Stimulated activated CD8-positive, alpha-beta memory T cell treated with anti-CD3 and anti-CD28 coated beads, Interleukin-7, amount 100 ng/mL, for 48 hours (primary cell): ENCODE results near the gene MAGI2.

Experiments
- DNase-seq, 2 donors: peaks; one replicate each; pipeline ENCODE4 v3.0.0-alpha.2; 2020; ENCODE audit warnings: low read depth in 1 of 2; ENCODE audit errors: extremely low read depth in 1 of 2

The MAGI2 gene

GRCh38 chr7:78215199-78215598, 1238.3 kb downstream of the MAGI2 start:
- DNase-seq = no peak

DNA sequence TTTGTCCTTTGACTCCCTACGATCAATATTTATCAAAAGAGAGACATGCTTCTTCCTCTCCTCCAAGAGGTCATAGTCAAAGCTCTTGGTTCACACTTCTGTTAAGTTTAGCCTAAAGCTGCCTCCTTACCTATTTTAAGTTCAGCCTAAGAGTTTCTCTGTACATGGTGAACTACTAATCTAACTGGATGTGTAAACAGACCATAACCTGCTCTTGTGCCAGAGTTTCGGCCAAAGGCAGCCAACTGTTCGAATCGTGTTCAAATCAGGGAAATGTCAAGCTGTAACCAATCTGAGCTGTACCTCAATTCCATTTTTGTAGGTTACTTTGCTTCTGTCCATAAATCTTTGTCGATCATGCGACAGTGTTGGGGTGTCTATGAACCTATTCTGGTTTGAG, 1240.1 kb downstream of the MAGI2 start:
- DNase-seq = no peak

- DNase-seq = no peak
Observed at GRCh38 chr7:78212476-78213060, 1240.9 kb downstream of the MAGI2 start.

DNA sequence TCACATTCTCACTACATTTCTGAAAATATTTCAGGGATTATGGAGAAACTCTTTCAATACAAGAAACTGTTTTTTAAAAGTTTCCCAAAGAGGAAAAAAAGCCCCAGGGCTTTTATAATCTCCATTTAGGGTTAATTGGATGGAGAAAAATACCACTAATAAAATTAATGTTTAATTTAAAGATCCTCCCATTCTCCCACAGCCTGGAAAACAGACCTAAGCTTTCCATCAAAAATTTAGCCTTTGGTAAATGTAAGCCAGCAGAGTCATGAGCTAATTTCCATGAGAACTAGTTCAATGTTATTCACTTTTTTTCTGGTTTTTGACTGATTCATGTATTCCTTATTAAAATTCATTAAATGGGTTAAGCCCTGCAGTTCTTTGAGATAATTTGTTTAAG, 1246.2 kb downstream of the MAGI2 start:
- DNase-seq = no peak

DNA sequence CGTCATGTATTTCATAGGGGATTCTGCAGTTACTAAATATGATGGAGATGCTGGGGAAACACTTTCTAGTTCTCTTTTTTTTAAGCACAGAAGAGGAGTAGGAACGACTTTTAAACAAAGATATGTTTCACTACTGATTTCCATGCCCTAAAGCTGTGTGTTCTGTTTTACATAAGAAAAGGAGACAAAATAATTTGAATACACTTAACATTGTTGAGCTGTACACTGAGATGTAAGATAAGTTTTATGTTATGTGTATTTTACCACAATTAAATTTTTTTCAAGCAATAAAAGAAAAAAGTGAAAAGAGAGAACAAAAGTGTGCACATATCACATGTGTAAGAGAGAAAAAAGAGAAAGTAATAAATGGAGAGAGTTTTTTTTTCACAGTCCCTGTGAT, 1246.7 kb downstream of the MAGI2 start:
- DNase-seq = no peak

- no peak for DNase-seq
Observed at GRCh38 chr7:78203042-78203720, 1250.3 kb downstream of the MAGI2 start.

DNA sequence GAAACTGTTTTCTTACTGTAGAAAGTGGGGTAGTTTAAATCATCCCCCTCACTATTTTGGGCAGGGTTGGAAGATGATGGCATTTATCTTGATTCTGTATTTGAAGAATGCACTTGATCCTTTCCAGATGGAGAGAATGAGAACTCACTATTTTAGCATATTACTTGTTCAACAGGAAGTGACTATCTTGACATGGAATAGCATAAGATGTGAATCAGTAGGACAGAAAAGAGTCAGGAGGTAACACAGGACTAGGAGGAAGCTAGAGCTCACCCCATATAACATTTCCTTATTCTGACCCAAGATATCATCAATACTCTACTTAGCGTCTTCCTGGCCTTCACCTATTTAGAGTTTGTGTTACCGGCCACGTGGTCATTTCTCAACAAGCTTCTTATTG, 1254.7 kb downstream of the MAGI2 start:
- DNase-seq = no peak

DNA sequence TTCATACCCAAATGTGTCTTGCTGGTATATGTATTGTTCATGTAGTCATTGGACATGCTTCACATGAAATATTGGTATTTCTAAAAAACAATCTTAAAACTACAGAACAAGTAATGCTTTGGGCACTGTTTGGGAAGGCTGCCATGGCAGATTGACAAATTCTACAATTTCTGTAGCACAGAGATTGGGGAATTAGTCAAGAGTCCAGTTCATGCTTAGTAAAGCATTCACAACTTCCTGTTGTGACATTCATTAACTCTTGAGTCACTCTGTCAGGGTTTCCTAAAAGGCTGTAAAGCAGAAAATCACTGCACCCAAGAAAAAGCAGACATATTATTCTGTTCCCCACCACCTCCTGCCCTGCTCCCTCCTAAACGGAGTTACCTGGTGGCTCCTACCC, 1256.0 kb downstream of the MAGI2 start:
- DNase-seq = no peak

GRCh38 chr7:78195281-78195680, 1258.2 kb downstream of the MAGI2 start:
- no peak for DNase-seq

DNA sequence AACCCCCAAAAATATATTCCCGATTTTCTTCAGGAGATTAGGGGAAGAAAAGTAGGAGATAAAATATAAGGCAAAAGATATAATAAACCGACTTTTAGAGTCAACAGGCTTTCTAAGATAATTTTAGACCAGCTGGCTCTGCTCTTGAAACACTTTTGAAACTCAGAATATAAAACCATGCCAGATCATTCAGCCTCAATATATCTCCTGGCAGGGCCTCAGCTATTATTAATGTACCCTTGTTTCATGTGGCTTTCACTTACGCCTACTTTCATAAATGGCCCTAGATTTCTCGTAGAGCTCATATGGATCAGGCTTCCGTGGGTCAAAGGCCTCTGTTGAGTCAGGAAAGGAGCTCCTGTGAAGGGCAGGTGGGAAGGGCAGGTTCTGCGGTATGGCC, 1258.9 kb downstream of the MAGI2 start:
- no peak for DNase-seq

DNA sequence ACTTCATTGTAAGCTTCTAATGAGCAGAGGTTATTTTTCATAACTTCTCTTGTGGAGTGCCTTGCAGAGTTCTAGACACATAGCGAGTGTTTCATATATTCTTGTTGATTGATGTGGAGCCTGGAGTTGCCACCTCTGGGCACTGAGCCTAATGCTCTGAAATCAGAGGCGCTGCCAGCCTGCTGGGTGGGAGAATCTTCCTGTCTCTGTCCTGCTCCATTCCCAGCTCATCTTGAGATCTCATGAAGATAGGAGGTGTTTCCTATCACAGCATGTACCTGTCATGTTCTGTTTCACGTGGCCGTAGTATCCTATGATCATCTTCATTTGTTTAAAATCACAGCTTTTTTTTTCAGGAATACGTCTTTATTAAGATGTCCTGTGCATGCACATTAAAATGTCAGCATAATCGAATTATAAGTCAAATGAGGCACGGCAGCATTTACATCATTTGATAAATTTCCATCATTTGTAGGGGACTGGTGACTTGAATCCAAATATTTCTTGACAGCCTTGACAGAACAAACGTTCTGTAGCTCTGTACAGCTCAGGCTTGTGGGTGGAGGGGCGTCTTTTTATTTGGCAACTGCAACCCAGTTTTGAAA, 1261.9 kb downstream of the MAGI2 start:
- DNase-seq = no peak

- DNase-seq = no peak
Observed at GRCh38 chr7:78189762-78190161, 1263.7 kb downstream of the MAGI2 start.

GRCh38 chr7:78185149-78185745, 1268.2 kb downstream of the MAGI2 start:
- DNase-seq = no peak

DNA sequence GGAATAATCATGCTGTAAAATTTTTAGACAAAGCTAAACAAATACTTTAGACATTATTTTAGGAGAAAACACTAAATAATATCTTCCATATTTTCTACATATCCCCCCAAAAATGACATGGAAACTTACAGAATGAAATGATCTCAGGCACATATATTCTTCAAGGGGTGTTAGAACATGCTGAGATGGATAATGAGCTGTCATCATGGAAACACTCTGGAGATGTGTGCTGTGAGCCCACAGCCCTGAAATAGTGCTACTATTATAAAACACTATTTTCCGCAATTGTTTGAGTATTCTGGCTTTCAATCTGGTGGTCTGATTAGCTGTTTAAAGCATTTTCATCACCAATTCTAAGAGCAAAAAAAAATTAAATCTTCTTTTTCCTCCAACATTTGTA, 1269.2 kb downstream of the MAGI2 start:
- no peak for DNase-seq

DNA sequence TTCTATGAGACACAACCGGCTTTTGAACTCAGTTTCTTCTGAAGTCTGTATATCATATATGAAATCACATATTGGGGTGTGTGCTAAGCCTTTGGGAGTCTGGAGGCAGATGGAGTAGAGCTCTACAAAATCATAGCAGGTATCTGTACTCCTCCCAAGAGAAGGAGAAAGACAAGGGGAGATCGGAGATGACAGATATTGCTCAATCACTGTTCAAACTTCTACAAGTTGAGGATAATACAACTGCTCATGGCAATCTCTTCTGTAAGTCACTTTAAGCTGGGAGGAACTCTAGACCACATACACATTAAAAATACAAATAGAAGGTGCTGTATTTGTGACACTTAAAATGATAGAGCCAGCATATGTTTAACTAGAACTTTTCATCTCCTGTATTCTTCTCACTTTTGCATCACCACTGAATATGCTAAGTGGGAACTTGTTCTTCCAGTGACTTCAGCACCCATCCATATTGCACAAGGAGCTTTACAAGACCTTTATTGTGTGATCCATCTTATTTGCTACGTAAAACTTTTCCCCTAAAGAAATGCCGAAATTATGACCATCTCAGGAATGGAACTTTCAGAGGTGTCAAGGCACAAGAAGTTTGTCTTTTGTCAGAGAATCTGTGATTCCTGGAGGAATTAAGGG, 1273.5 kb downstream of the MAGI2 start:
- no peak for DNase-seq

DNA sequence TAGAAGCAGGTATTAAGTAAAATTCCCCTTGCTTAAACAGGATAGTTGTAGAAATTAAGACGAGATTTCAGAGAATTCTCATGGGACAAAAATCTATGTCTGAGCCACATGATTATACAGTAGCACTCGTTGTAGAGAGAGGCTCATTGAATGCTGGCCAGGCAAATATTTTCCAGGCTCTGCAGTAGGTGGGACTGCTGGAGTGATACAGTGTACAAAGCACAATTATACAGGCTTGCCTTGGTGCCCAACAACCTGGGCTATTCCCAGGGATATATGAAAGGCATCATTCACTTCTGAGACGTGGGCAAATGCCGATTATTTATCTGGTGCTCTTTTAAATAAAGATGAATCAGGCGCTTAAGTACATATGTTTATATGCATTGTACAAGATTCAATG, 1274.3 kb downstream of the MAGI2 start:
- no peak for DNase-seq

- DNase-seq = no peak
Observed at GRCh38 chr7:78178319-78178718, 1275.1 kb downstream of the MAGI2 start.

GRCh38 chr7:78176171-78176570, 1277.3 kb downstream of the MAGI2 start:
- DNase-seq = no peak

GRCh38 chr7:78175330-78176100, 1278.0 kb downstream of the MAGI2 start:
- DNase-seq = no peak

- DNase-seq = no peak
Observed at GRCh38 chr7:78173666-78174065, 1279.8 kb downstream of the MAGI2 start.
